HG02759 (cell line): ENCODE data around the gene APOL2.

Experiments
- ATAC-seq: cut with Tn5 transposase; IDR thresholded peaks from one replicate; pipeline ENCODE4 v1.9.1; 2021; ENCODE audit warnings: mild to moderate bottlenecking, moderate library complexity; ENCODE audit not compliant: unreplicated experiment

The APOL2 gene

GRCh38 chr22:36180928-36181327 is 58.4 kb downstream of the APOL2 start:
- no peak for ATAC-seq

- no peak for ATAC-seq
Measured at GRCh38 chr22:36180038-36180880, 59.1 kb downstream of the APOL2 start.

GRCh38 chr22:36177160-36177559 is 62.2 kb downstream of the APOL2 start:
- ATAC-seq = no peak
